NK-92 (cell line): ENCODE measurements around the gene INPP5A.

Experiments used
- DNase-seq: peaks from one replicate; lab custom pipeline; 2025; ENCODE audit not compliant: unreplicated experiment; lab: John Stamatoyannopoulos, UW

INPP5A gene

GRCh38 chr10:132712291-132712690 is 174.7 kb downstream of the INPP5A start:
- DNase-seq, result no peak

GRCh38 chr10:132712743-132713142 is 175.2 kb downstream of the INPP5A start:
- no peak for DNase-seq

- DNase-seq, result no peak
These were observed 176.0 kb downstream of the INPP5A start for GRCh38 chr10:132713421-132714095.

DNA sequence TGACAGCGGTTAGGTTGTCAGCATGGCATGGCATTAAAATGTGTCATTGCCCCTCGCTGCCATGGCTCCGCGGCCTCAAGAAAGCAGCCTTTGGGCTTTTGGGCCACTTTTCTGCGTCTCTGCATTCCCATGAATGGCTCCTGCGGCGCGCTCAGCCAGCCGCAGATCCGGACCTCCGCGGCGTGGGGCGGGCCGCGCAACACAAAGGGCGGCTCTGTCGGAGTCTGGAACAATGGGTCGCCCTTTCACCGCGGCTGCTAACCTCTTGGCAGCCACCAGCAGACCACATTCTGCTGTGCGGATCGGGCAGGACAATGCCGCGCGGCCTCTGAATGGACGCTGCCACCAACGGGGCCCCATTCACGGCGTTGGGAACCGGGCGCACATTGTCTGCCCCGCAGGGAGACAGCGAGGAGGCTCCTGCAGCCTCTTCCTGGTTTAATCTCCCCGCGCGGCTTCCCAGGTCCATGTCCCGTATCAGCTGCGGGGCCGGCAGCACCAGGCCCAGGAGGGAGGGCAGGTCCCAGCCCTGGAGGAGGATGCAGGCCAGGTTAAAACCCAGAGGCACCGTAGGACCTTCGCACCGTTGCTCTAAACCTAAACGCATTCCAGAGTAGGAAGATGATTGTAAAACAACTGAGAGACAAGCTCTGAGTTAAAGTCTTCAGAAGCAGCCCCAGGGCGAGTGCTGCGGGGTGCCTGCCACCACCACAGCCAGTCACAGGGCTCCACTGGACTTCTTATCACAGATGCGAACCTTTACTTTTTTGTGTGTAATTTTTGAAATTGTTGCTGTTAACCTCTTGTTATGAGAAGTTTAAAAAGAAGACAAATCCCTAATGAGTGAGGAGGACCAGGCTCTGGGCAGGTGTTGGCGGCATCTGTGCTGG is 176.8 kb downstream of the INPP5A start:
- DNase-seq, result no peak

- DNase-seq, result no peak
These were observed 177.6 kb downstream of the INPP5A start for GRCh38 chr10:132714986-132715775.

GRCh38 chr10:132715776-132716680 is 178.4 kb downstream of the INPP5A start:
- no peak for DNase-seq

DNA sequence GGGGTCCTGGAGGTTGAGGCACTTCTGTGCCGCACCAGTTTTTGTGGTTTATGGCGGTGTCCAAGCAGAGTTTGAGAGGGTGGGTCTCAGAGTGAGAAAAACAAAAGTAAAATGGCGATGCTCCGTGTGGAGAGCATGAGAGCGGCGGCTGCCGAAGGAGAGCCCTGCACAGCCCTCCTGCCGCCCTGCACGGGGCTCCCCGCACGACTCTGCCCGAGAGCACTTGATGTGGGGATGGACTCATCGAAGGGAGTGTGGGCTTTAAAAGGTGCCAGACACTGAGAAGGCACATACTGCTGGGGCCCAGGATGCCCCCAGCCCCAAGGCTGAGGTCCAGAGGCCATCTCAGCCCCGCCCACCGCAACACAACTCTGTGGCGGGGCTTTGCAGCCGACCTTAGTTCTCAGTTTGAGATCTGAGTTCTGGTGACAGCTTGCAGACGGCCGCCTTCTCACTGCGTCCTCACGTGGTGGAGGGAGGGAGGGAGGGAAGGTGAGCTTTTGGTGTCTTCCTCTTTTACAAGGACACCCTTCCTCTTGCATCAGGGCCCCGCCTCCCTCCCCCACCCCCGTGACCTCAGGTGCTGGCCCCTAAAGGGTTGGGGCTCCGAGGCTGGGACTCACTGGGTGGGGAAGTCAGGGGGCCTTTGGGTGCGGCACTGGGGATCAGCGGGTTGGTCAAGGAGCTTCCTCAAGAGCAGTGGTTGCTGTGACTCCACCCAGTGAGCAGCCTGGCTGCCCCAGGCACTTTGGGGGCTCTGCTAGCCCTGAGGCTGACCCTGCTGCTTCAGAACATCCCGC is 179.3 kb downstream of the INPP5A start:
- DNase-seq, result no peak

DNA sequence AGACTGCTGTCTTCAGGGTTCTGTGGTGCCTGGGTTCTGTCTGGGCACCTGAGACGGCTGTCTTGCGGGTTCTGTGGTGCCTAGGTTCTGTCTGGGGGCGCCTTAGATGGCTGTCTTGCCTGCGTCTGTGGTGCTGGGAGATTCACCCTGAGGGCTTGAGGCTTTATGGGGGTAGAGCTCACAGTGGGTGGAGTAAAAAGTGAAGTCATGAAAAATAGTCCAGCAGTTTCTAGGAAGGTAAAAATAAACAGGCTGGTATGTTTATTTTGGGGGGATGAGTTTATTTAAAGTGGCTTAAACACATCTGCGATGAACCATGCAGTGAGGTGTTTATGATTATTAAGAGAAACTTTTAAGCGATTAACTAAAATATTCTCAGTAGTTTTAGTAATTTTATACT is 184.1 kb downstream of the INPP5A start:
- DNase-seq, result no peak

GRCh38 chr10:132722394-132723329 is 185.1 kb downstream of the INPP5A start:
- DNase-seq, result no peak

GRCh38 chr10:132723330-132723970 is 185.9 kb downstream of the INPP5A start:
- no peak for DNase-seq

DNA sequence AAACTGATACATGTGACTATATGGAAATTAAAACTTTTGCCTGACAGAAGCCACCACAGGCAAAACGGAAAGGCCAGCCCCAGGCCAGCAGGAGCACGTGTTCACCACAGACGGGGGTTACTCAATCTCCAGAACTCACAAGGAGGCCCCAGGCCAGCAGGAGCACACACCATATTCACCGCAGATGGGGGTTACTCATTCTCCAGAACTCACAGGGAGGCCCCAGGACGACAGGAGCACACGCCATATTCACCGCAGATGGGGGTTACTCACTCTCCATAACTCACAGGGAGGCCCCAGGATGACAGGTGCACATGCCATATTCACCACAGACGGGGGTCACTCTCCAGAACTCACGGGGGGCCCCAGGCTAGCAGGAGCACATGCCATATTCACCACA is 186.9 kb downstream of the INPP5A start:
- DNase-seq, result no peak

DNA sequence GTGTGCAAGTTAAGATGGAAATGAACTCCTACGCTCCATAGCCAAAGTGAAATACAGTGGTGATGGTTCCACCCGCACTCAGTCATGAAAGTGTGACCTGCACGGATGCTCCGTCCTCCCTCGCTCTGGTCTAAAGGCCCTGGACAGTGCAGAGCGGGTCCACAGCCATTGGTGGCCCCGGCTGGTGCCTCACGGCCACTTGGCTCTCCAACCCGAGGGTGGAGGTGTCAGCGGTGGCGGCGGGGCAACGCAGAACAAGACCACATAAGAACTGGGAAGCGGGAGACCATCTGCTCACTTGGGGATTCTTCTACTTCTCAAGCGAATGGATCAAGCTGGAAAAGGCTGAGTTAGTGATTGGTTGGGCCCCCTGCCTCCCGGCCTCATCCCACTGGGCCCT is 187.6 kb downstream of the INPP5A start:
- no peak for DNase-seq

GRCh38 chr10:132726194-132726593 is 188.6 kb downstream of the INPP5A start:
- no peak for DNase-seq

- no peak for DNase-seq
These were observed 189.4 kb downstream of the INPP5A start for GRCh38 chr10:132726951-132727350.

DNA sequence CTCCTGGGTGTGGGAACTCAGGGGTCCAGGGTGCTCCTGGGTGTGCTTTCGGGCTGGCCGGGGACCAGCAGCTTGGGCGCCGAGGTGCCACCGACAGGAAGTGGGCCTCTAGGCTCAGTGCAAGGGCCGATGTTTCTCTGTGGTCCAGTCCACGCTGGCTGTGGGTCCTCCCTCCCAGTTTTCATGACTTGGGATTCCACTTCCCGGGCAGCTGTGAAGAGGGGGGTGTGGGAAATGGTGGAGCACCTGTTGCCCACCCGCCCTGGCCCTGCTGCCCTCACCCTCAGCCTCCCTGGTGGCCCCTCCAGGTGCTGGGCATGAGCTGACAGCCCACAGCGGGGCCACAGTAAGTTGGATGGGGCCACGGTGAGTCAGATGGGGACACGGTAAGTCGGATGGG is 189.8 kb downstream of the INPP5A start:
- no peak for DNase-seq

GRCh38 chr10:132728321-132728720 is 190.7 kb downstream of the INPP5A start:
- DNase-seq, result no peak

DNA sequence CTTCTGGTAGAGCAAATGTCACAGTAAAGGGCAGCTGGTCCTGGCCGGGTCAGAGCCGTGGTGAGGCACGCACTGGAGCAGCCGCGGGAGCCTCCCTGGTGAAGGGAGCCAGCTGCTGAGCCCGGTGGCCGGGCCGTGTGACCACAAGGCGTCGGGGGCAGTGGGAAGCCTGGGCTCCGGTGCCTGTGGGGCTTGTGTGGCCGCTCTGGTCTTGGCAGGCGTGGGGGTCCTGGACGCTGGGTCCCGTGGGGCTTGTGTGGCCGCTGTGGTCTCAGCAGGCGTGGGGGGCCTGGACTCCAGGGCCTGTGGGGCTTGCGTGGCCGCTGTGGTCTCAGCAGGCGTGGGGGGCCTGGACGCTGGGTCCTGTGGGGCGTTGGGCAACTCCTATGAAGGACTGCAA is 191.2 kb downstream of the INPP5A start:
- no peak for DNase-seq
